GM12878 (cell line): ENCODE results near the gene GNAZ. TPM values are rescaled to one million over a fixed set of nuclear protein-coding genes. Genes with fewer than 3 reads are reported as not detected.

Experiments used
- ATAC-seq: fragments of 200-7000 bp; cut with Tn5 transposase; 3 replicates; pipeline ENCODE4 v1.9.1; 2020; ENCODE audit warnings: mild to moderate bottlenecking, moderate library complexity
- BruUV-seq: library from RNA; stranded (reverse); fragments of 400-500 nt; replicated peaks from 2 replicates; lab custom pipeline; 2021; lab: Mats Ljungman, UMichigan
- CTCF ChIA-PET: fragments of 300-600 bp; sonication (Branson Sonifier 250); formaldehyde crosslinking; extraction: SDS; loops from one replicate; lab custom pipeline; 2021; ENCODE audit warnings: inconsistent platforms; lab: Yijun Ruan, JAX
- POLR2A ChIA-PET: fragments of 350-600 bp; formaldehyde crosslinking; extraction: SDS; loops from one replicate; lab custom pipeline; 2021; ENCODE audit warnings: inconsistent platforms; lab: Charles Lee
- RAD21 ChIA-PET: fragments of 300-600 bp; sonication (Branson Sonifier 250); formaldehyde crosslinking; loops from one replicate; lab custom pipeline; 2023; ENCODE audit warnings: antibody characterized with exemption; ENCODE audit not compliant: unreplicated experiment; lab: Charles Lee
- SMC1A ChIA-PET: fragments of 300-600 bp; sonication (Branson Sonifier 250); formaldehyde crosslinking; loops from one replicate; lab custom pipeline; 2023; ENCODE audit not compliant: unreplicated experiment, uncharacterized antibody; lab: Charles Lee
- DNase-seq: peaks from one replicate; pipeline ENCODE4 v3.0.0-alpha.2; 2011; ENCODE audit warnings: low read depth, low spot score
- FAIRE-seq: peaks from 3 replicates; lab custom pipeline; 2011; peaks lifted over from hg19 to GRCh38; lab: Jason Lieb, UNC
- H2AFZ ChIP-seq: 2 replicates; pipeline ENCODE4 v1.6.0; 2011; ENCODE audit warnings: low read depth, low read length, control low read depth; ENCODE audit not compliant: control insufficient read depth
- H3K27ac ChIP-seq: 2 replicates; pipeline ENCODE4 v1.5.1; 2011; ENCODE audit warnings: control low read depth; ENCODE audit not compliant: control insufficient read depth, insufficient read depth
- H3K27me3 ChIP-seq, 2 experiments: replicated peaks in 1 of 2; 2 replicates each; pipeline versions ENCODE4 v1.6.0 to v1.6.1; 2011; ENCODE audit warnings: low read length in 1 of 2; ENCODE audit not compliant: control insufficient read depth in 2 of 2, insufficient read depth in 2 of 2
- H3K36me3 ChIP-seq, 2 experiments: 2 replicates each; pipeline ENCODE4 v1.5.1; 2011; ENCODE audit warnings: low read length in 1 of 2; ENCODE audit not compliant: control insufficient read depth in 2 of 2, insufficient read depth in 2 of 2
- H3K4me1 ChIP-seq: 2 replicates; pipeline ENCODE4 v1.6.1; 2011; ENCODE audit warnings: mild to moderate bottlenecking, low read length, moderate library complexity, mixed read lengths; ENCODE audit not compliant: control insufficient read depth, insufficient read depth
- H3K4me2 ChIP-seq: 2 replicates; pipeline ENCODE4 v1.6.0; 2011; ENCODE audit warnings: control low read depth; ENCODE audit not compliant: control insufficient read depth, insufficient read depth
- H3K4me3 ChIP-seq: fragments of 200-600 bp; sonication (generic); 2 replicates; pipeline ENCODE4 v1.5.1; 2016
- H3K79me2 ChIP-seq: 2 replicates; pipeline ENCODE4 v1.6.0; 2011; ENCODE audit warnings: low read length; ENCODE audit not compliant: control insufficient read depth, insufficient read depth
- H3K9ac ChIP-seq: 2 replicates; pipeline ENCODE4 v1.8.0; 2011; ENCODE audit warnings: low read length, control low read depth, mixed read lengths; ENCODE audit not compliant: control insufficient read depth, insufficient read depth
- H3K9me3 ChIP-seq: replicated peaks from 3 replicates; pipeline ENCODE4 v1.5.1; 2011; ENCODE audit warnings: mild to moderate bottlenecking, low read length; ENCODE audit not compliant: control insufficient read depth, insufficient read depth
- H4K20me1 ChIP-seq: 2 replicates; pipeline ENCODE4 v1.6.0; 2011; ENCODE audit not compliant: control insufficient read depth, insufficient read depth
- CREM ChIP-seq: IDR thresholded peaks from 2 replicates; pipeline ENCODE4 v1.6.1; 2014; ENCODE audit warnings: antibody characterized with exemption, low read depth
- HSF1 ChIP-seq: fragments of 150-350 bp; IDR thresholded peaks from 2 replicates; pipeline ENCODE4 v1.6.1; 2014; ENCODE audit warnings: mild to moderate bottlenecking, low read depth, low read length
- LARP7 ChIP-seq: fragments of 450-650 bp; IDR thresholded peaks from 2 replicates; pipeline ENCODE4 v1.6.1; 2017; ENCODE audit warnings: mild to moderate bottlenecking
- MYB ChIP-seq: fragments of 150-350 bp; IDR thresholded peaks from 2 replicates; pipeline ENCODE4 v1.6.1; 2014; ENCODE audit warnings: mild to moderate bottlenecking, low read depth, low read length, borderline replicate concordance
- NBN ChIP-seq: fragments of 450-650 bp; IDR thresholded peaks from 2 replicates; pipeline ENCODE4 v1.6.1; 2016
- NFXL1 ChIP-seq: fragments of 450-650 bp; IDR thresholded peaks from 2 replicates; pipeline ENCODE4 v1.6.1; 2017; ENCODE audit warnings: antibody characterized with exemption, mild to moderate bottlenecking, borderline replicate concordance
- NFYB ChIP-seq: IDR thresholded peaks from 2 replicates; pipeline ENCODE4 v1.6.1; 2011; ENCODE audit warnings: low read depth, mild to moderate bottlenecking, low read length, improper control_type of control experiment, moderate library complexity; ENCODE audit not compliant: insufficient read depth
- PAX5 ChIP-seq: IDR thresholded peaks from 2 replicates; pipeline ENCODE4 v1.6.1; 2011; ENCODE audit warnings: low read depth, low read length, borderline replicate concordance
- RAD21 ChIP-seq: IDR thresholded peaks from 2 replicates; pipeline ENCODE4 v1.6.1; 2011; ENCODE audit warnings: mild to moderate bottlenecking, low read depth, low read length, moderate library complexity; ENCODE audit not compliant: insufficient read depth
- RELA ChIP-seq: fragments of 450-650 bp; IDR thresholded peaks from 2 replicates; pipeline ENCODE4 v1.8.0; 2014; ENCODE audit warnings: borderline replicate concordance; ENCODE audit not compliant: partially characterized antibody
- SMAD5 ChIP-seq: IDR thresholded peaks from 2 replicates; pipeline ENCODE4 v1.6.1; 2016; ENCODE audit warnings: antibody characterized with exemption, low read depth
- SRF ChIP-seq, 2 experiments: IDR thresholded peaks; 2 replicates each; pipeline ENCODE4 v1.6.1; 2011; ENCODE audit warnings: low read depth in 2 of 2, low read length in 2 of 2, mild to moderate bottlenecking in 1 of 2, moderate library complexity in 1 of 2
- SUPT20H ChIP-seq: IDR thresholded peaks from 2 replicates; pipeline ENCODE4 v1.6.1; 2011; ENCODE audit warnings: low read depth, mild to moderate bottlenecking, low read length, moderate library complexity, borderline replicate concordance; ENCODE audit not compliant: control insufficient read depth
- WRNIP1 ChIP-seq: IDR thresholded peaks from 2 replicates; pipeline ENCODE4 v1.6.1; 2011; ENCODE audit warnings: low read depth, low read length, improper control_type of control experiment, borderline replicate concordance
- ZBED1 ChIP-seq: IDR thresholded peaks from 2 replicates; pipeline ENCODE4 v1.6.1; 2016; ENCODE audit warnings: borderline replicate concordance
- WGBS: methylation state at CpG from one replicate; pipeline ENCODE4 v1.1.6; 2016; ENCODE audit warnings: low lambda C conversion rate; ENCODE audit not compliant: insufficient replicate concordance, insufficient coverage; ENCODE audit errors: missing lambda C conversion rate; 5-methylcytosine and 5-hydroxymethylcytosine counted together
- in situ Hi-C: fragments of 300-500 bp; cut with MboI; formaldehyde crosslinking; loops from 9 replicates; pipeline ENCODE4 v1.14.3; 2018; ENCODE audit warnings: mixed read lengths
- intact Hi-C: fragments of 100-400 bp; cut with micrococcal nuclease; formaldehyde crosslinking; loops from one replicate; pipeline ENCODE4 v1.14.2; 2022; ENCODE audit not compliant: unreplicated experiment
- polyA plus RNA-seq, 11 experiments: library from polyadenylated mRNA; depleted of rRNA in 4 of 11; unstranded in 6 of 11; stranded (reverse) in 5 of 11; fragments of >200 nt; fragmentation: Nextera tagmentation in 4 of 11; fragmentation: Illumina TruSeq in 1 of 11; extraction: Ambion mirVana in 4 of 11; extraction: Trizol in 1 of 11; gene quantifications; 1 replicate in 1 of 11; 2 replicates in 10 of 11; pipeline versions ENCODE4 v1.2.1 to v1.2.3, GENCODE V29; 2011 to 2016; ENCODE audit warnings: inconsistent platforms in 2 of 11, missing spikeins in 2 of 11, low read depth in 1 of 11
- total RNA-seq, 4 experiments: library from RNA; depleted of rRNA in 3 of 4; stranded (reverse); fragments of >200 nt in 3 of 4; fragmentation: Illumina TruSeq in 1 of 4; extraction: Trizol in 1 of 4; gene quantifications; 2 replicates each; pipeline versions ENCODE4 v1.2.1 to v1.2.3, GENCODE V29; 2013 to 2021
- TF ChIP-seq, protein P1 (sequence below): fragments of 450-650 bp; IDR thresholded peaks from 2 replicates; pipeline ENCODE4 v1.6.1; 2017; ENCODE audit warnings: mild to moderate bottlenecking, moderate library complexity
- TF ChIP-seq, protein P2 (sequence below): IDR thresholded peaks from 2 replicates; pipeline ENCODE4 v1.6.1; 2012; ENCODE audit warnings: low read depth, low read length, improper control_type of control experiment

GNAZ gene
- total and polyA plus RNA-seq, 10 of the 15 experiments (the other 5 are each of a cell fraction or from before 2014, with no cell fraction given) = 0.09 to 1.0 (median 0.44) TPM; not detected in 1

DNA sequence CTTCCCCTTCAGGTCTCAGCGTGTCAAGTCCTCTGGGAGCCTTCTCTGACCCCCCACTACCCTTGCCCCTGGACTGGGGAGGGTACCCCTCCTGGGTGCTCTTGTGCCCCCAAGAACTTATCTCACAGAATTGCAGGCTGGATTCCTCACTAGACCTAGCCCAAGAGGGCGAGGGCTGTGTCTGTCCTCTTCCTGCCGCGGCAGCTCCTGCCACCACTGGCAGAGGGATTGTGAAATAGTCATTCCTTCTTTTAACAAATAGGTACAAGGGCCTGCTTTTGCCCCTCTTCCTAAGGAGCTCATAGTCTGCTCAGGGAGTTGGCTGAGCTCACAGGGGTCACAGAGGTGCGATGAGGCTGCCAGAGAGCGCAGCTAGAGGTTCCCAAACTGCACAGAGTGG is 80.4 kb downstream of the GNAZ start (continued):
- TF ChIP-seq, protein P1, sequence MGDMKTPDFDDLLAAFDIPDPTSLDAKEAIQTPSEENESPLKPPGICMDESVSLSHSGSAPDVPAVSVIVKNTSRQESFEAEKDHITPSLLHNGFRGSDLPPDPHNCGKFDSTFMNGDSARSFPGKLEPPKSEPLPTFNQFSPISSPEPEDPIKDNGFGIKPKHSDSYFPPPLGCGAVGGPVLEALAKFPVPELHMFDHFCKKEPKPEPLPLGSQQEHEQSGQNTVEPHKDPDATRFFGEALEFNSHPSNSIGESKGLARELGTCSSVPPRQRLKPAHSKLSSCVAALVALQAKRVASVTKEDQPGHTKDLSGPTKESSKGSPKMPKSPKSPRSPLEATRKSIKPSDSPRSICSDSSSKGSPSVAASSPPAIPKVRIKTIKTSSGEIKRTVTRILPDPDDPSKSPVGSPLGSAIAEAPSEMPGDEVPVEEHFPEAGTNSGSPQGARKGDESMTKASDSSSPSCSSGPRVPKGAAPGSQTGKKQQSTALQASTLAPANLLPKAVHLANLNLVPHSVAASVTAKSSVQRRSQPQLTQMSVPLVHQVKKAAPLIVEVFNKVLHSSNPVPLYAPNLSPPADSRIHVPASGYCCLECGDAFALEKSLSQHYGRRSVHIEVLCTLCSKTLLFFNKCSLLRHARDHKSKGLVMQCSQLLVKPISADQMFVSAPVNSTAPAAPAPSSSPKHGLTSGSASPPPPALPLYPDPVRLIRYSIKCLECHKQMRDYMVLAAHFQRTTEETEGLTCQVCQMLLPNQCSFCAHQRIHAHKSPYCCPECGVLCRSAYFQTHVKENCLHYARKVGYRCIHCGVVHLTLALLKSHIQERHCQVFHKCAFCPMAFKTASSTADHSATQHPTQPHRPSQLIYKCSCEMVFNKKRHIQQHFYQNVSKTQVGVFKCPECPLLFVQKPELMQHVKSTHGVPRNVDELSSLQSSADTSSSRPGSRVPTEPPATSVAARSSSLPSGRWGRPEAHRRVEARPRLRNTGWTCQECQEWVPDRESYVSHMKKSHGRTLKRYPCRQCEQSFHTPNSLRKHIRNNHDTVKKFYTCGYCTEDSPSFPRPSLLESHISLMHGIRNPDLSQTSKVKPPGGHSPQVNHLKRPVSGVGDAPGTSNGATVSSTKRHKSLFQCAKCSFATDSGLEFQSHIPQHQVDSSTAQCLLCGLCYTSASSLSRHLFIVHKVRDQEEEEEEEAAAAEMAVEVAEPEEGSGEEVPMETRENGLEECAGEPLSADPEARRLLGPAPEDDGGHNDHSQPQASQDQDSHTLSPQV = no peak
- TF ChIP-seq RAD21 = no peak
- TF ChIP-seq SRF (IDR thresholded peaks at IDR 0.05; ENCODE audit: low read depth in 2 of 2, low read length in 2 of 2) = no peak
- TF ChIP-seq LARP7 = no peak
- no peak for TF ChIP-seq WRNIP1

GRCh38 chr22:23151827-23152226 is 81.5 kb downstream of the GNAZ start:
- Histone ChIP-seq H4K20me1 (no peaks in the 10 kb centered on the region), H3K9me3 (no peaks in the 10 kb centered on the region), H3K27ac (no peak overlapping the region), H3K4me2 (no peak overlapping the region), H3K79me2 (no peaks in the 10 kb centered on the region), H3K4me3 (no peak overlapping the region), H3K27me3 (no peaks in the 10 kb centered on the region), H3K4me1 (peaks cover 12% of the 10 kb centered on the region), H3K36me3 (no peaks in the 10 kb centered on the region), H3K9ac (no peak overlapping the region), H2AFZ (no peak overlapping the region; the same call in 1 of the 2 replicates)
- no peak for DNase-seq
- no TSS peak for BruUV-seq
- ChIA-PET CTCF (interaction anchor here (1.0 to 1.6 kb wide), 2 partner anchors 14 to 192 kb away, joined by 3 to 4 read pairs; no protein-coding TSS in a partner anchor), POLR2A (interaction anchor here (0.6 kb wide), 1 partner anchor 478 kb away, joined by 4 read pairs; no protein-coding TSS in a partner anchor), RAD21 (no interaction called here), SMC1A (no interaction called here)
- intact Hi-C loops (no loop called here), in situ Hi-C loops (no loop called here)
- no peak for ATAC-seq
- 91% methylated on average over 16 of the region's 16 CpGs for WGBS
- no peak for FAIRE-seq
- TF ChIP-seq, protein P2, sequence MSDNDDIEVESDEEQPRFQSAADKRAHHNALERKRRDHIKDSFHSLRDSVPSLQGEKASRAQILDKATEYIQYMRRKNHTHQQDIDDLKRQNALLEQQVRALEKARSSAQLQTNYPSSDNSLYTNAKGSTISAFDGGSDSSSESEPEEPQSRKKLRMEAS = no peak
- no peak for TF ChIP-seq PAX5
- TF ChIP-seq CREM = no peak
- no peak for TF ChIP-seq ZBED1
- TF ChIP-seq HSF1 = no peak
- TF ChIP-seq RELA = no peak
- TF ChIP-seq NFYB = no peak
- no peak for TF ChIP-seq NBN
- no peak for TF ChIP-seq SMAD5
- no peak for TF ChIP-seq NFXL1
- TF ChIP-seq MYB = no peak
- TF ChIP-seq SUPT20H = no peak
